TTC549 (cell line): ENCODE results near the gene PHF13.
"Not testable (repeated sequence)": the region's sequence is repeated elsewhere in the genome, so short reads cannot be mapped to it uniquely, and the experiment has no call there.

Experiments
- FAIRE-seq: peaks from 2 replicates; lab custom pipeline; 2012; peaks lifted over from hg19 to GRCh38; lab: Jason Lieb, UNC

Gene PHF13

GRCh38 chr1:6631058-6631457 lies 17.5 kb downstream of the PHF13 start:
- no peak for FAIRE-seq

- no peak for FAIRE-seq
Measured at GRCh38 chr1:6632588-6633514, 19.3 kb downstream of the PHF13 start.

- no peak for FAIRE-seq
Measured at GRCh38 chr1:6634371-6635052, 21.0 kb downstream of the PHF13 start.

DNA sequence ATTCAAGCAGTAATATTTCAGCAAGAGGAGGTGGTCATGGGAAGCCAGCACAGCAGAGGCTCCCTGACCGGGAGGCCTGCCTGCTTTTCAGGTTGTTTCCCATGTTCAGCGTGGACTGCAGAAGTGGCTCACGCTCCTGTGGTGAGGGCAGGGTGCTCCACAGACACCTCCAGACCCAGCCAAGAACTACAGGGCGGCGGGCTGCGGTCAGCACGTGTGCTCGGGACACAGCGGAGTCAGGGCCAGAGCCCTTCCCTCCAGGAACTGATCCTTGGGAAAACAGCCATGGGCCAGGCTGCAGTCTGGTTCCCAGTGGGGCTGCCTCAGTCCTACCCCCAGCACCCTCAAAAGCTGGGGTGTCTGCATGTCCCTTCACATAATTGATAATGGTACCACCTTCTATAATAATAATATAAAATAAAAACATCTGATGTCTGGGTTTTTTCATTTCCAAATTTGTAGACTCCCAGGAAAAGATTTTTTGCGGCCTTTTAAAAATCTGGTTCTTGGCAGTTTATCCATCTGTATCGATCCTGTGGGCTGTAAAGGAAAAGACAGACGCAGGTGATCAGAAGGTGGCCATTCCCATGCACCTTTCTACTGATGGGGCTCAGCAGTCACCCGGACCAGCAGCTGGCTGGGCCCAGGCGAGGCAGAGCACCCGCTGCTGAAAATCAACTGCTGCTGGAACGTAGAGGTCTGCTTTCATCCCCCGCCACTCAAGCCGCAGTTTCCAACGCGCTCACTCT lies 21.8 kb downstream of the PHF13 start:
- FAIRE-seq = no peak

DNA sequence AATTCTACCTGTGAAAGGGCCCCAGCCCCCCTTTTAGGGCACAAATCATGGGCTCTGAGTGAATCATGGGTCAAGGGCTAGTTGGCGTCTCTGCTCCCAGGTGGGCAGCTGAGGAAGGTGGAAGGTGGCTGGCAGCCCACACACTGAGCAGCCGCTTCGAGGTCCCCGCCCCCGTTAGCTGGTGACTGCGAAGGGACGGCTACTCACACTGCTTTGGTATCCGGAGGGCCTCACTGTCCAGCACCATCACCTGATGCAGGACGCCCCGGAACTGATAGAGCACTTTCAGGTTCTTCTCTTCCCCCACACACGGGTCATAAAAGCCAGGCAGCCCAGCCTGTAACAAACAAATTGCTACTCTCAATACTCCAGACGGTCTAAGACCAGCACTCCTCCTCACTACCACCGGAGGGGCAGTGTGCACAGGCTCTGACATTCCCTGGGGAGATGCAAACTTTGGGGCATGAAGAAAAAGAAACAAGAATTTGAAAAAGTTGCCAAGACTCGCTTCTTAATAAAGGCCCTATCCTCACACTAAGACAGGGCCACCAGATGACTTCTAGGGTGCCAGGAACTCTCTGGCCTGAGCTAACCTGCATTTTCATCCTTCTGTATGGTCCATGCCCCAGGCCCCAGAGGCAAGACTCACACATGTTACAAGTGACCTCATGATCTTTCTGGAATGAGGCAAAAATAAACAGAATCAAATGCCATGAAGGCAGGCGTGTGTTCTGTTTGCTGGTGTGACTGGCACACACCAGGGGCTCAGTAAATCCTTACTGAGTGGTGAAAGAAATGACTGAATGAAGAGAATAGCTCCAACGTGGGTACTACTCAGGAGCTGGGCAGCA lies 22.6 kb downstream of the PHF13 start:
- FAIRE-seq = no peak

DNA sequence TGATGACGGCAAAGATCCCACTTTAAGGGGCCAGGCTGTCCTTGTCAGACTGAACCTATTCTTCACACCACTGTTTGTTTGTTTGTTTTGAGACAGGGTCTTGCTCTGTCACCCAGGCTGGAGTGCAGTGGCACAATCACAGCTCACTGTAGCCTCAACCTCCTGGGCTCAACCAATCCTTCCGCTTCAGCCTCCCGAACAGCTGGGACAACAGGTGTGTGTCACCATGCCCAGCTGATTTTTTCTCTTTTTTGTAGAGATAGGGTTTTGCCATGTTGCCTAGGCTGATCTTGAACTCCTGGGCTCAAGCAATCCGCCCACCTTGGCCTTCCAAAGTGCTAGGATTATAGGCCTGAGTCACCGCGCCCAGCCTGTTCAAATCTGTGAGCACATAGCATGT lies 23.2 kb downstream of the PHF13 start:
- not testable (repeated sequence) for FAIRE-seq

DNA sequence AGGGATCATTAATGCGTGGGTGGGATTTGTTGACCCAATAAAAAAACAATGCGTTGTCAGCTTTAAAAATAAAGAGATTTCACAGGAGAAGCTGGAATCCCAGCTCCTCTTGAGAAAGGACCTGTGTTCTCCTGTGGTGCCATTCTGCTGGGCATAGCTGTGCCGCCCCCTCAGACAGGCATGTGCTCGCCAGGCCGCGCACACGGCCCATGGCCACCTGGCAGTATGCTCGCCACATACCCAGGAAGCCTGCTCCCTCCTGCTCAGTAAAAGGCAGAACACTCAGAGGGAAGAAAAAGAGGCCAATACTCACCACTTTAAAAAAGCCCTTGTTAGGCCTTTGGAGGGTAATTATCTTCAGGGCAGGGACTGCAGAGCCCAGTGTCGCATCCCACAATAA lies 24.2 kb downstream of the PHF13 start:
- no peak for FAIRE-seq

DNA sequence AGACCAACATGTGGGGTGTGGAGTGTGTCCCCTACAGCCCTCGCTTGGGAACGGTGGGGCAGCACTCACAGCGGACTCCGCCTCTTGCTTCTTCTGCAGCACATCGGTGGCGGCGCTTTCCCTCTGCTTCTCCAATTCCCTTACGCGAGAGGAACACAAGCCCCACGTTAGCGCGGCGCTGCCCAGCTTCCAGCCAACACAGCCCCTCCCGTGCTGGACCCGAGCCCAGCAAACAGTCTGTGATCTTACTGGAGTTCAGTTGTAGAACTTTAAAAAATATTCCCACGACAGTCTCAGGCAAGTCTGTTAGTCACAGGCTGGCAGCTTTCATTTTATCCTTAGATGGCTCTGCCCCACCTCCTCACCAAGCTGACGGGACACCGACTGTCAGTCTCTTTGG lies 24.7 kb downstream of the PHF13 start:
- FAIRE-seq = no peak

- FAIRE-seq = not testable (repeated sequence)
Measured at GRCh38 chr1:6640867-6641266, 27.3 kb downstream of the PHF13 start.

DNA sequence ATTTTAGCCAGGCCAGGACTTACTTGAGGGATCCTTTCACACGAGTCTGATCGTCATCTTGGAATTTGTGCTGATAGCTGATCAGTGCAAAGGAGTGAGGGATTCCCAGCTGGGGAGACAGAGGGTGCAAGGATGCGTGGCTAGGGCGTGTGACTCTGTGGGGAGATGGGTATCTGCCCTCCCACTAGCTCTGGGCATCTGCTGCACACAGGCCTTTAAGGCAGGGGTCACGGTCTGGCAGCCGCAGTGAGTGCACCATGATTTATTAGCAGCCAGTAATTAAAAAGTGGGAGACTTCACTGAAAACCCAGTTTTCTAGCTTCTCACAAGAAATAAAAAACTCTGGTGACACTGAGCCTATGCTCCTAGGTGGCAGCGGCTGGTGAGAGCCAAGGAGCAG lies 31.5 kb downstream of the PHF13 start:
- no peak for FAIRE-seq

DNA sequence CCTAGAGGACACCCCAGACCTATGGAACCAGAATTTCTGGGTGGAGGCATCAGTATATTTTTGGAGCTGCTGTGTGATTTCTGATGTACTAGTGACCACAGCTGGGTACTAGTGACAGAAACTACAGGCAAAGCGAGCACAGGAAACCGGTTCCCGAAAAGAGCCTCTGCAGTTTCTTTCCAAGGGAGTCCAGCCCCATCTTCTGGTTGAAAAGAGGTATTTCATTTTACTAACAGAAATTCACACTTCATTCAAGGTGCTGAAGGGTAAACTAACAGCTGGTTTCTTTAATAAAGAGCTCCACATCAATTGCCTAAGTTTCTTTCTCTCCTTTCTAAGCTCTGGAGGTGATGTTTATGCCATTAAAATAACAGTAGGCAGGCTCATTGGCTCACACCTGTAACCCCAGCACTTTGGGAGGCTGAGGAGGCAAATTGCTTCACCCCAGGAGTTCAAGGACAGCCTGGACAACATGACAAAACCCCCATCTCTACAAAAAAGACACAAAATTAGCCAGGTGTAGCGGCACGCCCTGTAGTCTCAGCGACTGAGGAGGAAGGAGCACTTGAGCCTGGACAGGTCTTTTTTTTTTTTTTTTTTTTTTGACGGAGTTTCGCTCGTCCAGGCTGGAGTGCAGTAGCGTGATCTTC lies 33.1 kb downstream of the PHF13 start:
- FAIRE-seq = peak; percentile 82

GRCh38 chr1:6648556-6648955 lies 35.0 kb downstream of the PHF13 start:
- FAIRE-seq = no peak

DNA sequence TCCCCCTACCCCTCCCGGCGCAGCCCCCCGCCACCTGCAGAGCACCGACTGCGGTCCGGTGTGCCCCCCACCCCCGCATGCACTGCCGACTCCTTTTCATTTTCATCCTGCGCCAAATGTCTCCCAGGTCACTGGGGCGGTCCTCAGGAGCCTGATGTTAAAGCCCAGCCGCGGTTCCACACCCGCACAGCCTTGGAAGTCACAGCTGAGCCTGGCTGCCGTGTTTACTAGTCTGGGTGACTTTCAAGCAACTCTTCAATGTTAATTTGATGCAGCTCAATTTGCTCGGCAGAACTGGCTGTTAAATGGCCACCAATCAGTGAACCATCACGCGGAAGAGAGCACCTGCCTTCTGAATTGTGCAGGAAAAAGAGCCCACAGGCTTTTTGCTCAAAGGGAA lies 38.4 kb downstream of the PHF13 start:
- FAIRE-seq = no peak

DNA sequence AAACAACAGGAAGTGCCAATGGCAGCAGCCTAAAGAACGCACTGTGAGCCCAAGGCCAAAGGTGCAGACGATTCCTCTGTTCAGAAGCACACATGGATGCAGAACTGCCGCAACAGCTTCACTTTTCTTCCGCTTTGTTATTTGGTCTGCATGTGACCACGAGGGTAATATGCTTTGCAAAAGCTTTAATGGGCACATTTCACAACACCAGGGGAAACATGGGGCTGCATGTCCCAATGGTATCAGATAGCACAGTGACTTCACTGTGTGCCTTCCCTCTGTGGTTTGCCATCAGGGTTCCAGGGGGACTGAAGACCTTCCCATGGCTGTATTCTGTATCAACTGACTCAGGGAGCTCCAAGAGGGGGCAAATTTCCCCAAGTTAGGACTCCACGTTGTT lies 39.5 kb downstream of the PHF13 start:
- FAIRE-seq = no peak

DNA sequence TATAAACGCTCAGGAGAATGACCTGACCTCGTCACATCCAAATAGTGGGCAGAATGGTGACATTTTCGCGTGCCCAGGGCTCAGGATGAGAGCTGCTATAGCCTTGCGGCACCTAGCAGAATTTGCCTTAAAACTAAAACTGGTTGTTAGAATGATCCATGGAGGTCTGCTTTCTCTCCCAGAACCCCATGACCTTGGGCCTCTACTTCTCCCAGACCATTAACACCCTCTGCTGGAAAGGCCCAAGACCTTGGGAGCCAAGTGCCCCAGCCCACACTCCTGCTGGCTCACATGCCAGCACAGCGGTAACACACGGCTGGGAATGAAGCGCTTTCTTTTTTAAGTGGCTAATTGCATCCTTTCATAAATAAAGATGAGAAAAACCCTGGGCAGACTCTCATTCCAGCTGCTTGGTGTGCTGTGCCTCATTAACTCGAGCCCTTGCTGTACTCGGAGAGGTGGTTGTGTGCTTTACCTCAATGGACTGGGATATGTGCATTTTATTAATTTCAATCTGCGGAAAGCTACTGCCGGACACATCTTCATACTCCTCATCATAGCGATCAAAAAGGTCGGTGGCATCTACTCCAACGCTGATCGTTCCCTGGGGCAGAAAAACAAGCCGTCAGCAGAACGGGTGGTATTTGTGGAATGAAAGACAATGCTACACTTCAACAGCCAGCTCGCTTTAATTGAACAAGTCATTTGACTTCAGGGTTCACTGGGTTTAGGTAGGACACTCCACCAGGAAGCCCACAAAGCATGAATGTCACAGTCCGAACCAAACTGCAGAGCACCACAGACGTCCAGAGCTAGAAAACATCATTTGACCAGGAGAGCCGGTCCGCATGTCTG lies 40.1 kb downstream of the PHF13 start:
- FAIRE-seq = no peak

DNA sequence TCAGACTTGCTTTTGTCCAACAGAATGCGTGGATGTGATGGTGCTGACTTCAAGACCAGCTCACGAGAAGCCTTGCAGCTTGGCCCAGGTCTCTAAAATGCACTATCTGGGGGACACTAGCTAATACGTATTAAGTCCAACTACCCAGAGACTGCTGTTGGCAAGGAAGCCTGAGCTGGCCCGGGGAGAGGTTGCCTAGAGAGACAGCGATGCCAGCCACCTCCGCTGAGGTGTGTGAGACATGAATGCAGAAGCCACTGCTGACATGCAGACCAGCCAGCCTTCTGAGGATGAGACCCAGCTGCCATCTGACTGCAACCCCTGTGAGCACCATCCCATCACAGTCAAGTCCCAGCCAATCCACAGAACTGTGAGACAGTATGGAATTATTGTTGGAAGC lies 43.6 kb downstream of the PHF13 start:
- FAIRE-seq = no peak

DNA sequence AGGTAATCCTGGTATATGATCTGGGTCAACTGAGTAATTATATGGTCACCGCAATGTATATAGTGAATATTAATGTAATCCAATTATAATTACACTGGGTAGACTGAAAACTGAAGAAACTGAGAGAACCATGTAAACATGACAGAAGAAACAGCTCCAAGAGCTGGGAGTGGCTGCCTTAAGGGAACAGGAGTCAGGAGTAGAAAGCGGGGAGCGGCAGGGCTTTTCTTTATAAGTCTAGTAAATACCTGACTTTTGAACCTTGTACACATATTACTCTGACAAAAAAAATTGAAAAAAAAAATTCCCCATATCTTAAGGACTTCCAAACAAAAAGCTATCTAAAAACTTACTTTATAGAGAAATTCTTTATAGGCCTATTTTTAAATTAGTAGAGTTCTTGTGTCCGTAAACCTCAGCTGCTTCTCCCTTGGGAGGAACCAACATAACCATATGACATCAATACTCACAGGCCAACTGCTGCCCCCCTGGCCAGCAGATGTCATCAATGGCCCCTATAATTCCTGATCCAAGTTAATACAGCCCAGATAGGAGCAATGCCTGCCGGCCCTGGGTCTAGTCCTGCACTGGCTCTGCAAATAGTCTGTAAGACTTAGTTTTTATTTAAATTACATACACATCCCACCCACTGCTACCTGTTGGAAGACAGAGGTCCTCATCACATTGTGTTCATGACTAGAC lies 45.0 kb downstream of the PHF13 start:
- FAIRE-seq = no peak

DNA sequence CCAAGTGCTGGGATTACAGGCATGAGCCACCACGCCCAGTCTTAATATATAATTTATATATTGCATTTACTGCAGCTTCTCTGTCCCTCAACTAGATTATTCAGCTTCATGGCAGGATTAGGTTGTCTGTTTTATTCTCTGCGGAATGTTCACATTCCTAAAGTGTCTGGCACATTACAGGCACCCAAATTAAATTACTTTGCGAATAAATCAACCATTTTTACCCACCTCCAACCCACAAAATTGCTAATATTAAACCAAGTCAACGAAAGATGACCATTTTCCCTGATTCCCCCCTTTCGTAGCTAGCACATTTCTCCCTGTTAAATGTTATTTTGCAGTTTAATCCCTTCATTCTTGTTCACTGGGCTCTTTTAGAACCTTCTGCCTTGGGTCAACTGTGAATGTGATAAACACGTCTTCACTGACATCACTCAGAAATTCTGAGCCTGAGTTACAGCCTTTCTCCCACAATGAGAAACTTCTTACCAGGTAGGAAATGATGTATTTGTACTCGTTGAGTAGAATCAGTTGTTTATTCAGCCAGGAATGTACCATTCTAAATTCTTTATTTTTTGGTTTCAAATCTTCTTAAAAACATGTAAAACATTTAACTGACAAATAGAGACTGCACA lies 47.0 kb downstream of the PHF13 start:
- FAIRE-seq = no peak

DNA sequence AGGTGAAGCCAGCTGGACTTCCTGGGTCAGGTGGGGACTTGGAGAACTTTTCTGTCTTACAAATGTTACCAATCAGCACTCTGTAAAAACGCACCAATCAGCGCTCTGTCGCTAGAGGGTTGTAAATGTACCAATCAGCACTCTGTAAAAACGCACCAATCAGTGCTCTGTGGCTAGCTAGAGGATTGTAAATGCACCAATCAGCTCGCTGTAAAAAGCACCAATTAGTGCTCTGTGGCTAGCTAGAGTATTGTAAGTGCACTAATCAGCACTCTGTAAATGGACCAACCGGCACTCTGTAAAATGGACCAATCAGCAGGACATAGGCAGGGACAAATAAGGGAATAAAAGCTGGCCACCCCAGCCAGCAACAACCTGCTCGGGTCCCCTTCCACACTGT lies 48.9 kb downstream of the PHF13 start:
- not testable (repeated sequence) for FAIRE-seq
